Sigmoid colon (tissue), 7 donors: ENCODE data around the gene PFKFB1. TPM values are rescaled to one million over a fixed set of nuclear protein-coding genes. Genes with fewer than 3 reads are reported as not detected.

ENCODE experiments used
- DNase-seq: peaks from one replicate; pipeline ENCODE4 v3.0.0-alpha.2; 2019
- H3K27ac ChIP-seq, 4 donors: fragments of 200-600 bp; sonication (generic); one replicate each; pipeline ENCODE4 v1.5.1; 2016 to 2019; ENCODE audit warnings: mild to moderate bottlenecking in 1 of 4
- H3K27me3 ChIP-seq, 3 donors: fragments of 200-600 bp; sonication (generic); one replicate each; pipeline ENCODE4 v1.5.1; 2019; ENCODE audit warnings: mild to moderate bottlenecking in 1 of 3
- H3K36me3 ChIP-seq, 4 donors: fragments of 200-600 bp; sonication (generic); one replicate each; pipeline ENCODE4 v1.5.1; 2016 to 2019
- H3K4me1 ChIP-seq, 4 donors: fragments of 200-600 bp; sonication (generic); one replicate each; pipeline ENCODE4 v1.5.1; 2017 to 2019
- H3K4me3 ChIP-seq, 4 donors: fragments of 200-600 bp; sonication (generic); one replicate each; pipeline ENCODE4 v1.5.1; 2017 to 2019; ENCODE audit warnings: mild to moderate bottlenecking in 2 of 4, moderate library complexity in 1 of 4
- H3K9me3 ChIP-seq, 4 donors: fragments of 200-600 bp in 3 of 4; sonication (generic) in 3 of 4; one replicate each; pipeline versions ENCODE4 v1.5.1 to v1.6.1; 2013 to 2019
- CTCF ChIP-seq, 4 experiments: fragments of 450-650 bp in 3 of 4; fragments of 200-600 bp in 1 of 4; IDR thresholded peaks; one replicate each; pipeline ENCODE4 v1.5.1; 2016 to 2019; ENCODE audit warnings: antibody characterized with exemption in 4 of 4, mild to moderate bottlenecking in 3 of 4, moderate library complexity in 2 of 4
- EP300 ChIP-seq, 4 donors: sonication (generic); formaldehyde crosslinking; IDR thresholded peaks; one replicate each; pipeline ENCODE4 v1.6.1; 2017; ENCODE audit warnings: antibody characterized with exemption in 4 of 4
- POLR2A ChIP-seq, 2 donors: fragments of 450-650 bp; IDR thresholded peaks; one replicate each; pipeline ENCODE4 v1.6.1; 2016; ENCODE audit warnings: antibody characterized with exemption in 2 of 2, mild to moderate bottlenecking in 2 of 2, moderate library complexity in 2 of 2
- POLR2AphosphoS5 ChIP-seq, 4 donors: sonication (generic); formaldehyde crosslinking; IDR thresholded peaks; one replicate each; pipeline ENCODE4 v1.6.1; 2017; ENCODE audit warnings: antibody characterized with exemption in 4 of 4
- WGBS, 2 donors: extraction: QIAGEN DNeasy Blood & Tissue Kit; methylation state at CpG; one replicate each; pipeline ENCODE4 v1.1.7; 2013; 5-methylcytosine and 5-hydroxymethylcytosine counted together
- intact Hi-C: fragments of 100-400 bp; cut with DNase I; formaldehyde crosslinking; loops from one replicate; pipeline ENCODE4 v1.15.1; 2023
- polyA plus RNA-seq, 3 donors: library from polyadenylated mRNA; stranded (reverse); fragments of 200-250 nt; gene quantifications; one replicate each; pipeline ENCODE4 v1.2.3, GENCODE V29; 2013
- total RNA-seq, 4 donors: library from RNA; depleted of rRNA; stranded (reverse); fragments of >200 nt; gene quantifications; one replicate each; pipeline ENCODE4 v1.1.0, GENCODE V29; 2016
- donor health status: healthy with polysubstance abuse.
- donor health status: Bipolar disorder and iron deficiency.
- donor health status: healthy.

Gene PFKFB1
- total RNA-seq (1 to 10 TPM in 1 of 4 donors, under 1 TPM in 2, not detected in 1; 0.49 to 1.1 (median 0.55) TPM), polyA plus RNA-seq (under 1 TPM in 1 of 3 donors, not detected in 2; 0.44 TPM)

GRCh38 chrX:54994099-54994498 lies at the start of gene PFKFB1:
Gene PFKFB1, minus strand, starts transcription at chrX:54994188. Its CDS starts 181 bp downstream, at chrX:54994007.
- intact Hi-C loops: no loop called here
- TF ChIP-seq POLR2AphosphoS5 (IDR thresholded peaks at IDR 0.05) (no peak), CTCF (IDR thresholded peaks at IDR 0.05) (no peak), POLR2A (IDR thresholded peaks at IDR 0.05) (no peak), EP300 (IDR thresholded peaks at IDR 0.05) (no peak)
- Histone ChIP-seq H3K4me3 (no peak within 1 kb of the TSS), H3K9me3 (no peaks in the 10 kb centered on the region), H3K36me3 (no peaks in the 10 kb centered on the region), H3K27me3 (no peaks in the 10 kb centered on the region), H3K27ac (no peak within 1 kb of the TSS), H3K4me1 (peaks cover 0 to 3% (median 0%) of the 10 kb centered on the region in 4 donors)
- DNase-seq: no peak
- WGBS, 2 donors: 89 to 90% methylated on average over 2 of the region's 2 CpGs

GRCh38 chrX:55041514-55041913 lies 47.5 kb upstream of the PFKFB1 start:
- no peak overlapping the region for H3K4me3 ChIP-seq
- TF ChIP-seq POLR2A (IDR thresholded peaks at IDR 0.05) (no peak), POLR2AphosphoS5 (IDR thresholded peaks at IDR 0.05) (no peak), EP300 (IDR thresholded peaks at IDR 0.05) (no peak), CTCF (IDR thresholded peaks at IDR 0.05) (no peak)
- WGBS, 2 donors: 97% methylated on average over 6 of the region's 6 CpGs
- H3K9me3 ChIP-seq: no peaks in the 10 kb centered on the region
- H3K36me3 ChIP-seq: no peaks in the 10 kb centered on the region
- no peaks in the 10 kb centered on the region for H3K27me3 ChIP-seq
- peak; percentile 60 for DNase-seq
- intact Hi-C loops: no loop called here
- H3K4me1 ChIP-seq: no peaks in the 10 kb centered on the region
- no peak overlapping the region for H3K27ac ChIP-seq

DNA sequence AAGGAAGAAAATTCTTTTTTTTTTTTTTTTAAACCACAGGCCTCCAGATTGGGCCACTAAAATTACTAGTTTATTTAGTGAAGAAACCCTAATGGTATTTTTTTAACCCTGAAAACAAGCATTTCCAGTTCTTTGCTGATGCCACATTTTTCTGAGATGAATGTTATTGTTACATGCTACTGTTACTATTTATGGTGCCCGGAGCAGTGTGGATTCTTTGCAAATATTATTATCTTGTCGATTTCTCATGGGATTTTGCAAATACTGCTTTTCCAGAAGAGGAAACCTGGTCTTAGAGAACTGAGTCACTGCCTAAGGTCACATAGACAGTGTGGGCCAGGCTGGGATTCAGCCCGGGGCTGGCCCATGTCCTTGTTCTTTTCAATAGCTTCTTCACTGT lies 45.5 kb upstream of the PFKFB1 start:
- DNase-seq: no peak
- Histone ChIP-seq H3K27ac (no peak overlapping the region), H3K9me3 (no peaks in the 10 kb centered on the region), H3K36me3 (no peaks in the 10 kb centered on the region), H3K27me3 (no peaks in the 10 kb centered on the region), H3K4me3 (no peak overlapping the region), H3K4me1 (no peaks in the 10 kb centered on the region)
- intact Hi-C loops: no loop called here
- TF ChIP-seq POLR2AphosphoS5 (IDR thresholded peaks at IDR 0.05): no peak
- no peak for TF ChIP-seq CTCF (IDR thresholded peaks at IDR 0.05)
- no peak for TF ChIP-seq EP300 (IDR thresholded peaks at IDR 0.05)
- TF ChIP-seq POLR2A (IDR thresholded peaks at IDR 0.05): no peak
- 84 to 87% methylated on average over 3 of the region's 3 CpGs for WGBS, 2 donors

GRCh38 chrX:55033429-55033828 lies 39.4 kb upstream of the PFKFB1 start:
- TF ChIP-seq POLR2AphosphoS5 (IDR thresholded peaks at IDR 0.05) (no peak), EP300 (IDR thresholded peaks at IDR 0.05) (no peak), POLR2A (IDR thresholded peaks at IDR 0.05) (no peak), CTCF (IDR thresholded peaks at IDR 0.05) (no peak)
- 86 to 91% methylated on average over 2 of the region's 2 CpGs for WGBS, 2 donors

More at GRCh38 chrX:55033429-55033828, 39.4 kb upstream of the PFKFB1 start:
- Histone ChIP-seq H3K9me3 (no peaks in the 10 kb centered on the region), H3K4me3 (no peak overlapping the region), H3K36me3 (no peaks in the 10 kb centered on the region), H3K27me3 (no peaks in the 10 kb centered on the region), H3K4me1 (no peaks in the 10 kb centered on the region), H3K27ac (no peak overlapping the region)
- DNase-seq: no peak
- intact Hi-C loops: no loop called here
